HG03521 (cell line): ENCODE data around the gene STIM1.
A peak's percentile ranks its signal among the peaks of the same experiment; 100 is the strongest.

Experiments used
- ATAC-seq: cut with Tn5 transposase; IDR thresholded peaks from one replicate; pipeline ENCODE4 v1.9.1; 2021; ENCODE audit warnings: mild to moderate bottlenecking, moderate library complexity; ENCODE audit not compliant: unreplicated experiment

Gene STIM1

GRCh38 chr11:3830088-3830487 lies 25.4 kb upstream of the STIM1 start:
- no peak for ATAC-seq

GRCh38 chr11:3830730-3831129 lies 24.7 kb upstream of the STIM1 start:
- ATAC-seq = no peak

GRCh38 chr11:3831378-3832239 lies 23.9 kb upstream of the STIM1 start:
- no peak for ATAC-seq

GRCh38 chr11:3832816-3833215 lies 22.6 kb upstream of the STIM1 start:
- ATAC-seq = no peak

- ATAC-seq = no peak
Measured at GRCh38 chr11:3833449-3833848, 22.0 kb upstream of the STIM1 start.

GRCh38 chr11:3834349-3834663 lies 21.2 kb upstream of the STIM1 start:
- ATAC-seq = no peak

GRCh38 chr11:3834664-3835461 lies 20.6 kb upstream of the STIM1 start:
- ATAC-seq = no peak

- no peak for ATAC-seq
Measured at GRCh38 chr11:3835751-3836150, 19.7 kb upstream of the STIM1 start.

- ATAC-seq = no peak
Measured at GRCh38 chr11:3836903-3837302, 18.6 kb upstream of the STIM1 start.

- ATAC-seq = no peak
Measured at GRCh38 chr11:3837793-3838192, 17.7 kb upstream of the STIM1 start.

- no peak for ATAC-seq
Measured at GRCh38 chr11:3838504-3838903, 17.0 kb upstream of the STIM1 start.

GRCh38 chr11:3840004-3840869 lies 15.2 kb upstream of the STIM1 start:
- peak; percentile 1 for ATAC-seq

- peak; percentile 43 for ATAC-seq
Measured at GRCh38 chr11:3840870-3841425, 14.5 kb upstream of the STIM1 start, which contains the start of gene RHOG. TSS of gene RHOG (minus strand) at chr11:3840959. CDS start at chr11:3828138, 12,821 bp downstream.

GRCh38 chr11:3841426-3842350 lies 13.8 kb upstream of the STIM1 start:
- ATAC-seq = peak; percentile 46

- no peak for ATAC-seq
Measured at GRCh38 chr11:3843326-3843725, 12.1 kb upstream of the STIM1 start.

- ATAC-seq = no peak
Measured at GRCh38 chr11:3845246-3845645, 10.2 kb upstream of the STIM1 start.

- no peak for ATAC-seq
Measured at GRCh38 chr11:3845670-3846069, 9.8 kb upstream of the STIM1 start.

GRCh38 chr11:3849297-3849874 lies 6.1 kb upstream of the STIM1 start:
- ATAC-seq = no peak

GRCh38 chr11:3853545-3853842 lies 2.0 kb upstream of the STIM1 start:
- ATAC-seq = no peak
